Tibial nerve (tissue), 4 donors: ENCODE results near the gene GRIN1.

Source experiments
- CTCF ChIP-seq, 5 experiments: fragments of 200-600 bp in 3 of 5; fragments of 450-650 bp in 2 of 5; sonication (generic) in 3 of 5; IDR thresholded peaks; one replicate each; pipeline ENCODE4 v1.5.1; 2016 to 2019; ENCODE audit warnings: antibody characterized with exemption in 5 of 5, mild to moderate bottlenecking in 3 of 5, moderate library complexity in 2 of 5
- EP300 ChIP-seq, 2 donors: sonication (generic); formaldehyde crosslinking; IDR thresholded peaks; one replicate each; pipeline ENCODE4 v1.6.1; 2017; ENCODE audit warnings: antibody characterized with exemption in 2 of 2, mild to moderate bottlenecking in 1 of 2
- POLR2A ChIP-seq, 2 donors: fragments of 450-650 bp; IDR thresholded peaks; one replicate each; pipeline ENCODE4 v1.6.1; 2017; ENCODE audit warnings: antibody characterized with exemption in 2 of 2, mild to moderate bottlenecking in 2 of 2, moderate library complexity in 2 of 2

DNA sequence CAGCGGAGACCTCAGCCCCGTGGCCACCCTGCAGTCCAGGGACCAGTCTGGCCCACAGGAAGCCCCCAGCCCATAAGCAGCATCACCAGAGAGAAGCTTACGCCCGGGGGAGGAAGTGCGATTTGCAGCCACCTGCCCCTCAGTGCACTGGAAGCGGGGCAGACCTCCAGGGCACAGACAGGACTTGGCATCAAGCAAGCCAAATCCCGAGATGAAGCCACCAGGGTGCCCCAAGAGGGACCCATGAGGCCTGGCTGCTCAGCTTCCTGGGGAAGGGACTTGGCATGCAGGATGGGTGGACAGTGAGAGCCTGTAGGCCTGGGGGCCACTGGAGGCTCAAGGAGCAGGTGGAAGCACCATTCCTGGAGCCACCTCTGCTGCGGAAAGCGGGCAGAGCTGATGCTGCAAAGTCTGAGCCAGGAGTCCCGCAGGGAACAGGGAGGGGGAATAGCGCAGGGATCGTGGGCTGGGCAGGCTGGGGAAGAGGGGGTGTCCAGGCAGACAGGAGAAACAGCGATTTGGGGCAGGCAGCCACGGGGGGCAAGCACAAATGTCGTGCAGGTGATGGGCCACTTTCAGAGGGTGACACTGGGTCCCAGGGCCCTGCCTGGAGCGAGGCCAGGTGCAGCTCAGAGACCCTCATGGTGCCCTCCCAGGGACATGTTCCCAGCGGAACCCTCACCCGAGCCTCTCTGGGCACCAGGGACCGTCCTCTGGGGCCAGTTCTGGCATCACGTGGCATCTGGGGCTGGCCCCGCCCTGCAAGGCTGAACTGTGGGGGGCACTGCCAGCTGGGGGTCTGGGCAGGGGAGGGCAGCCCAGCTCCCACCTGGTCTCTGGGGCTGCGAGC is 27.7 kb downstream of the GRIN1 start:
- TF ChIP-seq CTCF (IDR thresholded peaks at IDR 0.05) (no peak), EP300 (IDR thresholded peaks at IDR 0.05) (no peak), POLR2A (IDR thresholded peaks at IDR 0.05) (no peak)
